ENCODE measurements around the gene ZNF286A.
"Not testable (repeated sequence)": the region's sequence is repeated elsewhere in the genome, so short reads cannot be mapped to it uniquely, and the experiment has no call there.

DNA sequence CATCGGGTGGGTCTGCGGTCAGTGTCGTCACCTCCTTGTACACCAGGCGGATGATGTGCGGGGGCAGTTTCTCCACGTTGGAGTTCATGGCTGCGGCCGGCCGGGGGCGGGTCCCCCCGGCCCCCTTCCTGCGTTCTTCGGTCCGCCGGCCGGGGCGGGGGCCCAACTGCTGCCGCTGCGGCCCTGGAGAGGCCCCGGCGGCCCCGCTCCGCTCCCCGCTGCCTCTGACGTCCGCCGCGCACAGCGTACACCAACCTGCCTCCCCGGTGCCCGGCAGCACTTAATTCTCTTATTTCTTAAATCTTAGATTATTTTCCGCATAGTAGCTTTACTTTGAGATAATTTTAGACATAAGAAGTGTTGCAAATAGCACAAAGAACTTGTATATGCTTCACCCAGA is 5.3 kb downstream of the ZNF286A start:
- TF ChIP-seq, protein P1, sequence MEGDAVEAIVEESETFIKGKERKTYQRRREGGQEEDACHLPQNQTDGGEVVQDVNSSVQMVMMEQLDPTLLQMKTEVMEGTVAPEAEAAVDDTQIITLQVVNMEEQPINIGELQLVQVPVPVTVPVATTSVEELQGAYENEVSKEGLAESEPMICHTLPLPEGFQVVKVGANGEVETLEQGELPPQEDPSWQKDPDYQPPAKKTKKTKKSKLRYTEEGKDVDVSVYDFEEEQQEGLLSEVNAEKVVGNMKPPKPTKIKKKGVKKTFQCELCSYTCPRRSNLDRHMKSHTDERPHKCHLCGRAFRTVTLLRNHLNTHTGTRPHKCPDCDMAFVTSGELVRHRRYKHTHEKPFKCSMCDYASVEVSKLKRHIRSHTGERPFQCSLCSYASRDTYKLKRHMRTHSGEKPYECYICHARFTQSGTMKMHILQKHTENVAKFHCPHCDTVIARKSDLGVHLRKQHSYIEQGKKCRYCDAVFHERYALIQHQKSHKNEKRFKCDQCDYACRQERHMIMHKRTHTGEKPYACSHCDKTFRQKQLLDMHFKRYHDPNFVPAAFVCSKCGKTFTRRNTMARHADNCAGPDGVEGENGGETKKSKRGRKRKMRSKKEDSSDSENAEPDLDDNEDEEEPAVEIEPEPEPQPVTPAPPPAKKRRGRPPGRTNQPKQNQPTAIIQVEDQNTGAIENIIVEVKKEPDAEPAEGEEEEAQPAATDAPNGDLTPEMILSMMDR (IDR thresholded peaks at IDR 0.05; ENCODE audit: extremely low read depth in 1 of 2, insufficient read depth in 1 of 2, low read depth in 1 of 2, low read length in 2 of 2) = not testable (repeated sequence)
- not testable (repeated sequence) for TF ChIP-seq POLR2A (IDR thresholded peaks at IDR 0.05; ENCODE audit: low read depth, low read length); POLR2AphosphoS5 (IDR thresholded peaks at IDR 0.05; ENCODE audit: insufficient read depth, low read depth, low read length); GATA2 (IDR thresholded peaks at IDR 0.05; ENCODE audit: insufficient read depth, insufficient read length, low read depth, low read length); FOS (IDR thresholded peaks at IDR 0.05; ENCODE audit: borderline replicate concordance, insufficient read depth, low read length); EZH2 (IDR thresholded peaks at IDR 0.05; ENCODE audit: borderline replicate concordance, low read depth, low read length, severe bottlenecking)

Data from endothelial cell of umbilical vein (primary cell).